Measurements from ENCODE around the gene AZI2.

The AZI2 gene, protein sequence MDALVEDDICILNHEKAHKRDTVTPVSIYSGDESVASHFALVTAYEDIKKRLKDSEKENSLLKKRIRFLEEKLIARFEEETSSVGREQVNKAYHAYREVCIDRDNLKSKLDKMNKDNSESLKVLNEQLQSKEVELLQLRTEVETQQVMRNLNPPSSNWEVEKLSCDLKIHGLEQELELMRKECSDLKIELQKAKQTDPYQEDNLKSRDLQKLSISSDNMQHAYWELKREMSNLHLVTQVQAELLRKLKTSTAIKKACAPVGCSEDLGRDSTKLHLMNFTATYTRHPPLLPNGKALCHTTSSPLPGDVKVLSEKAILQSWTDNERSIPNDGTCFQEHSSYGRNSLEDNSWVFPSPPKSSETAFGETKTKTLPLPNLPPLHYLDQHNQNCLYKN

DNA sequence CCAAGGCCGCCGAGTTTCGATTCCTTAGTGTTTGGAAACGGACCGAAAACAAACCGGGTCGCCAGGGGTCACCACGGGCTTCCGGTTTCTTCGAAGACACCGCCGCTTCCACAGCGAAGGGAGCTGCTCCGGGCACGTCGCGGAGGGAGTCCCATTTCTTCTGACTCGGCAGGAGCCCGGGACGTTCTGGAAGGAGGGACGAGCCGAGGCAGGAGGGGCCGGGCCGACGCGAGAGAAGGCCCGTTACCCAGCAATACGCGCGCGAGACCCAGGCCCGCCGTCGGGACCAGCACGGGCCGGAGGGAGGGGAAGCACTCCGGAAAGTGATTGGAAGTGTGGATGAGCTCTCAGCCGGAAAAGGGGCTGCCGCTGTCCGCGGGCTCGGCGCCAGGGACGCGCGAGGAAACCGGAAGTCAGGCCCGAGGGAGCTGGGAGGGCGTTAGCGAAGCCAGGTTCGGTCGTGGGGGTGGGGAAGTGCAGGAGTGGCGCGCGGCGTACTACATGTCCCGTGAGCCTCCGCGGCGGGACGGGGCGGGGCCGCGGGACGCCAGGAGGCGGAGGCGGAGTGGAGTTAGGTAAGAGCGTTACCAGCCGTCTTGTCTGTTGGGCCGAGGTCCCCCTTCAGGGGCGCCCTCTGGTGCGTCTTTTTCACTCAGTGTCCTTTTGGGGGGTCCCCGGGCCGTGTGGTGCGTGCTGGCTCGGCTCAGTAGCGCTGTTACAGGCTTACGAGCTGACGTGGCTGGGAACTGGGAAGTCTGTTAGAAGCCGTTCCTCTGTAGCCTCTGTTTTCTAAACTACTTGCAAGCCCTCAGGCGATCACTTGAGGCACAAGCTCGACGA is at the start of gene AZI2, which contains the start of gene ZCWPW2:
Gene AZI2 (minus strand): TSS at position 196 of the 840 bp plus-strand sequence. CDS start 8,207 bp downstream, outside the sequence.
Gene ZCWPW2 (plus strand): TSS at position 93 of the 840 bp plus-strand sequence. CDS start 64,348 bp downstream, outside the sequence.
- peak; percentile 91 for DNase-seq

DNA sequence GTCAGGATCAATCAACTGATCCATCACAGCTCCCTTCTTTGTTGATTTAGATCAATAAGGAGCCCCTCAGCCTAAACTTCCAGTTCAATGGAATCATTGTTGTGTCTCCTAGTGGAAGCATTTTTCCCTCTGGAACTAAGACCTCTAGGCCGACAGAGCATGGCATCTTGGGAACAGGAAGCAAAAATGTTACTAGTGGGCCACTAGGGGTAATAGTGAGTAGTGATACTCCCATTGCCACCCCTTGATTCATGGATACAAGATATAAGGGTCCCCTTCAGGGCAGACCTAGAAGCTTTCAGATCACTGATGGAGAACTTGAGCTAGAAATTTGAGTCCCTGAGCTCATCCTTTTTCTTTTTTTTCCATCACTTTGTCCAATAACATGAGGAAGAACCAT is 40.4 kb upstream of the AZI2 start:
- no peak for DNase-seq

DNA sequence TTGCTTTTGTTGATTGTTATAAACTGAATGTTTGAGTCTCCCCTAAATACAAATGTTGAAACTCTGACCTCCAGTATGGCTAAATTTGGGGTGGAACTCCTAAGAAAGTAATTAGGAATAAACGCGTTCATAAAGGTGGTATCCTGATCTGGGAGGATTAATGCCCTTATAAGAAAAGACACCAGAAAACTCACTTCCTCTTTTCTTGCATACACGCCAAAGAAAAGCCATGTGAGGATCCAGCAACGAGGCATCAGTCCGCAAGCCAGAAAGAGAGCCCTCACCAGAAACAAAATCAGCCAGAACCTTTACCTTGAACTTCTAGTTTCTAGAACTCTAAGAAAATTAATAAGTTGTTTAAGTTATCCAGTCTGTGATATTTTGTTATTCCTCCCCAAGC is 37.4 kb upstream of the AZI2 start:
- DNase-seq: no peak

DNA sequence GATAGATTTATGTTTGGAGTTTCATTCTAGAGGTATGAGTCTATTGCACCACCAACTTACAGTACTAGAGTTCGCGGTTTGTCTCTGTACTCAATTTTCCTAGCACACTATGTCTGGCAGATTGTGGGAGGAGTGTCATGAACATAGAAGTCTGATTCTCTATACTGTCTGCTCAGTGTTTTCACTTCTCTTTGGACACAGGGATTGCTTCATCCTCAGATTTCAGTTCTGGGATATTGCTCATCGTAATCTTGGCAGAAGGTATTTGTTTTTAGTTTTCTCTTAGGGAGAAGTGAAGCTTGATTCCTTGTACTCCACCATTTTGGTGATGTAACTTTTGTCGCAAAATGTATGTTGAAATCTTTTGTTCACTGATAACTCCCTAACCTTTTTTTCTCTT is 27.8 kb upstream of the AZI2 start:
- DNase-seq: no peak

DNA sequence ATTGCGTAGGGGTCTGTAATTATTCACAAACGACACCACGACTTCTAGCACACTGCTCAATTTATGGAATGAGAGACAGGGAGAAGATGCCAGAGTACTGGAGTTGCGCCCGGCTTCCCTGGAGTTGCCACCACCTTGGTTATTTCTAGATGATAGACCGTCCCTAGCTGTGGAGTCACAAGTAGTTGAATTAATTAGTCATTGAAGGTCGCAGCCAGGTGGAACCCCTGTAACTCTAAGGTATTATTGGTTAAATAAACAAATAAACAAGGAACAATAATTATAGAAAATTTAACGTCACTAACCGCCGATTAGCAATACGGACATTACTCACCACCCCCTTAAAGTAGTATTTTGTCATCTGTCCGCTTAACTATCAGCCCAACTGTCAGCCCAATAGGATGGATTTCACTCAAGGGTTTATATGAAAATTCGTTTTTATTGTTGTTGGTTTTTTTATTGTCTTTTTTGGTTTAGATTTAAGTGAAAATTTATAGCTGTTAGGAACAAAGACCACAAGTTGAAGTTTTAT is 911 bp upstream of the AZI2 start:
- DNase-seq: no peak

DNA sequence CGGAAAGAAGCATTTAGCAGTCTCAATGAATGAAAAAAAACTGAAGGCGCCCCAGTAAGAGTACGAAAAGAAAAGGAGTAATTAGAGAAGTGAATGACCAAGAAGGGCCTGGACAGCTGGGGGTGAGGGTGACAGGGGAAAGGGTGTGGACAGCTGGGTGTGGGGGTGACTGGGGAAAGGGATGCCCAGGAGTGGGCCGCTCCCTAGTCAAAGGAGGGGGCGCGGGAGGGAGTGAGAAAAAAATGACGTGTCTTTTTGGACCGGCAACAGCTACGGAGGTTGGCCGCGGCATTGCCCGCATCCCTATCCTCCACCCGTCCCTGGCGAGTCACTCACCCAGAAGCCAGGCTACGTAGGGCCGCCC is 377 bp downstream of the AZI2 start:
- no peak for DNase-seq

DNA sequence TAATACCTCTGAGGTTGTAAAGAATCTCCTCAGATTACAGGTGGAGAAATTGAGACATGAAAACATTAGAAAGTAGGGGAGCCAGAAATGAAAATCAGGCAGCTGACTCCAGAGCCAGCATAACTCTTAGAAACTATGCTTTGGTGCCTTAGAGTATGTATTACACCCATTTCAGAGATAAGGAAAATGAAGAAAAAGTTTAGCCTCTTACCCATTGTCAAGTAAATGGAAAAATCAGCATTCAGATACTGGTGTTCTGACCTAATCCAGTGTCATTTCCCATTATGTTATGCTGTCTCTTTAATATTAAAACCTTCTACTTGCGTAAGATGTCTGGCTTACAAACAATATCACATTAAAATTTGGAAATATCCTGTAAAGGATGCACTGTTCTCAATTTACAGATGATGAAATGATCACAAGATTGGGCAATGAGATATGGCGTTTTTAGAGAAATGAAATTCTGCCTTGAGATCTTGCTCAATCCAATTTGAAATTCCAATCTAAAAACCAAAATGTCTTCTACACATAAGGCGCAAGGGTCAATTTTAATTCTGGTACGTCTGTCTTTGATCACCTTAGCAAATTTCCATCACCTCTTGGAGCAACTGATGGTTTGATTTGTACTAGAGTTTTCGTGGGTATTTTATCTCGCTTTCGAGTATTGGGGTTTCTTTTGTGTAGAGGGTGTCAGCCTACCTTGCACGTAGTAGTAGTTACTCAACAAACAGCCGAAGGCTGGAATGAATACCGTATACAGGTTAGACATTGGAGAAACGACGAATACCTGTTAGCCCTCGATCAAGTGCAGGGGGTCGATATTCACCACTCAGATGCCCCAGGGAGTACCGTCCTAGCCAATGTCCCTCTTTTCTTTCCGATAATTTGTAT is 1.0 kb downstream of the AZI2 start:
- DNase-seq: no peak

DNA sequence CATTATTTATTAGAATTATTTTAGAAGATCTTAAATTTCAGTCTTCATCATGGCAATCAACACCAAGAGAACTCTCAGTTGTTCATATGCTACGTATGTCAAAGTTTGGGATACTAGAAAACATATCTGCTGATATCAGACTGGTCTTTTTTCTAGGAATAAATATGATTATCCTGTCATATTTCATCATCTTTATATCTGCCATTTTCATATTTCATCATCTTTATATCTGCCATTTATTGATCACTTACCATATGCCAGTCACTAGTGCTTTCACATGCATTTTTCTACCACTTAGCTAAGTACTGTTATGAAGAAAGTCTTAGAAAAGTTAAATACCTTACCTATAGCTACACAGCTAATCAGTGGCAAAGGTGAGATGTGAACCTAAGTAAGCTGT is 2.9 kb downstream of the AZI2 start:
- DNase-seq: no peak

DNA sequence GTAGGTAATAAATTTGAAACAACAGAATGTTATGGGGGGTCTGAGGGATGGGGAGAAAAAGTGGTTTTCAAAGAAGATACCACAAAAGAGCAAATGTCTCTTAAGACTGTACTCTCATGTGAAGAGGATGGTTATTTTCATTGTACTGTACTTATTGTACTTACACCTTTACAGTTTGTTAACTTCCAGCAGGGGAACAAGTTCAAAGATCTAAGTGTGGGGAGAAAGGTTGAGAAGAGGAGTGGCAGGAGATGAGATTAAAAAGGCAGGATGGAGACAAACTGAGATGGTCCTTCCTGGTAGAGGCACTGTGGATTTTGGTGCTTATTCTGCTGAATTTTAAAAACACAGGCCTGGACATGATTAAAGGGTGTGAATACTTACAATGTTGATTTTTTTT is 5.5 kb downstream of the AZI2 start:
- no peak for DNase-seq

DNA sequence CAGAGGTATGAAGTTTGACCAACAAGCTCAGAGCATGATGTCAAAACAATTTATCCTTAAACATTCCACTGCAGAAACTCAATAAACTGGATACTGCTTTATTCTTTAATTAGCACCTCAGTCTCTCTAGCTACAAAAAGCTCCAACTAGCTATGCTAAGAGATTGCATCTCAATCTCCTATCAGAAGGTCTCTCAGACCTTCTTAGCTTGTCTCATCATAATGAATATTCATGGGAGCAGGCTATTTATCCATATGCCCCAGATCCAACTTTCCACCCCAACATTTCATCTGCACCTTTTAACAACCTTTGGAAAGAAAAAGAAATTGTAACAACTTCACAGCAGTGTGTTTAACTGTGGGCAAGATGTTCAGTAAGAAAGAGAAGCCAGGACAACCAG is 11.4 kb downstream of the AZI2 start:
- no peak for DNase-seq

DNA sequence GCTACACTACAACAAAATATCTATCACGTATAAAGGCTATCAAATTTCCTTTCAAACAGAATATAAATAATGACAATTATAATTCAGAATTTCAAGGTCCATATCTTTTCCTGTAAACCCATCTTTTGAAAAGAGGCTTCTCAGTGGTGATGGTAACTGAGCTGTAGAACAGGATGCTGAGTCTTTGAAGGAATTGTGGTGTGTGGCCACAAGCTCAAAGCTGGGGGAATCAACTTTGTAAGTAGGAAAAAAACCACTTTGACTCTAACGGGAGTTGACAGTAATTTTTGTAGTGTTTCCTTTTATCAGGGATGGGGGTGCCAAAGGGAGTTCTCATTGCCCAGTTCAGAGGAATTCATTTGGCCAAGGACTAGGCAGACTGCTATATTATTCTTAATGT is 13.4 kb downstream of the AZI2 start:
- no peak for DNase-seq

DNA sequence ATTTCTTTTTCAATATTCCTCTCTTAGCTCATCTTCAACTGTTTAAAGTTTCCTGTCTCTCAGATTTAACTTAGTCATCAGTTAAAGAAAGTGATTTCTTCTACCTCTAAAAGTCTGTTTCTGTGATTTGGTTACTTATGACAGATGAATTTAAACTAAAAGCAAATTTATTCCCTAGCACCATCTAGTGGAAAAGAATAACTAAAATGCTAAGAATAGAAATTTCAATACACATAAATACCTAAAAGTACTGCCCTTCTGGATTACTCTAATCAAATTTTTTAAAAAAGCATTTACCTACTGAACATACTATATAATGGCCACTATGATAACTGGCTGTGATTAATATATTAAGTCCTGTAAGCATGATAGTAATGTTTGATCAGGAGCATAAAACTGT is 14.1 kb downstream of the AZI2 start:
- DNase-seq: no peak

DNA sequence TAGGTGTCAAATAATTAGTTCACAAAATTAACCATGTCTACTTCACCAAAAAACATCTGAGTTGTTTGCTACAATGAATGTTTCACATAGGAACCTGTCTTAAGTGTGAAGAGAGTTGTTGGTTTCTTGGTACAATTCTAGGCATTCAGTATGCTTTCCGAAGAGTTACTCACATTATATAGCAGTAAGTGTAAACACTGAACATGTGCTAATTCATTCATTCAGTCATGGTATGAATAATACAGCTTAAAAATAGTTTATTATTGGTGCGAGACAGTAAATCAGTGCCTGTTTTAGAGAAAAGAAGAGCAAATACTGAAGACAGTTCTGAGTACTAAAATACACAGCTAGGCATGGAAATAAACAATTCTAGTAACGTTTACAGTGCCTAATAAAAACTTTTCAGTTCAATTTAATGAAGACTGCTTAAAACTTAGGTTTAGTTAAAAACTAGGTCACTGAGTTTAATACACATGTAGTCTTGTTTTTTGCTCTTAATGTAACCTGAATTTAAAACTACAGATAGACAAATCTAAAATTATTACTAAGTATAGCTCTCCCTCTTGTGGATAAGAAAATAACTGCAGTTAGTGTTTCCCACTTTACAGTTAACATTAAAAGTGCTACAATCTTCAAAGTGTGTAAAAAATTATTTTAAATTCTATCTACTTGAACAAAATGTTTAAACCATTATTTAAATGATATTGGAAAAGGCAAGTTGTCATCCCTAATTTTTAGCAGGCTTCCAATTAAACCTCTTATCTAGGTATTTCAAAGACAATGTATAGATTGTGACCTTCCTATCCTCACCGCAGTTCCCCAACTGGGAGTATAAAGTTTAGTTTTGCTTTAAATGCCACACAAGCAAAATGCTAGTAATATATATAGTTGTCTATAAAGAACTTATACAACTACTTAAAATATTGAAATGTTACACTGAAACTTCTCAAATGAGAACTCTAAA is 20.2 kb downstream of the AZI2 start:
- no peak for DNase-seq

DNA sequence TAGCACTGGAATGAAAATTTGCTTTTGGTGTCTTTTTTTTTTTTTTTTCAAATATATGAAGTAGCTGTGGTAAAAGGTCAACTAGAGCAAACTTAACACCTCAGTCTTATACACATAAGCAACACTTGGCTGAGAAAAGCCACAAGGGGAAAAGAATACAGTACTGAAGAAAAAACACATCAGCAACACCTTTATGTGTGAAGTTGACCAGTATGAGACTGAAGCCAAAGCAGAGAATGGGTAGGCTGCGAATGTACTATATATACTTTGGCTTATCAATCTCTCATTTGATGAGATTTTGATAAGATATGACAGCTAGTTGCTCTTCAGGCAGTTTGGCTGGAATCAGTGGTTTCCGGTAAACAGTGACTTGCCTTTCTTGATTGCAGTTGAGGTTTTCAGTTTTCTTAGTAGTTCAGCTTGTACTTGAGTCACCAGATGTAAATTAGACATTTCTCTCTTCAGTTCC is 22.1 kb downstream of the AZI2 start:
- DNase-seq: peak; percentile 8 to 25

DNA sequence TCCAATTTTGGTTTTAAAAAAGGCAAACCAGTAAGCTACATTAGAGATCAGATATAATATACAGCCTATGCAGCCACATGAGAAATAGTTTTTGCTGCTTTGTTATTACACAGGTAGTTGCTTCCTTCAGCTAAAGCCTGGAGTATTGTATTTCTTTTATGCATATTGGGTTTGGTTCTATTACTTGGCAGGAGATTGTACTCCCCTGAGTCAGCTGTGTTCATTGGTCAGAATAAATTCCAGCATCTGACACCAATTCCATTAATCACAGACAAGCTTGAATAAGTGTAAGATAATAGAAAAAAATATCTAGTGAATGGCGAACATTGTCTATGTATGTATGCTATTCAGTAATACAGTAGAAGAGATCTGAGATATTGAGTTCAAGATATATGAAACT is 26.2 kb downstream of the AZI2 start:
- DNase-seq: no peak

DNA sequence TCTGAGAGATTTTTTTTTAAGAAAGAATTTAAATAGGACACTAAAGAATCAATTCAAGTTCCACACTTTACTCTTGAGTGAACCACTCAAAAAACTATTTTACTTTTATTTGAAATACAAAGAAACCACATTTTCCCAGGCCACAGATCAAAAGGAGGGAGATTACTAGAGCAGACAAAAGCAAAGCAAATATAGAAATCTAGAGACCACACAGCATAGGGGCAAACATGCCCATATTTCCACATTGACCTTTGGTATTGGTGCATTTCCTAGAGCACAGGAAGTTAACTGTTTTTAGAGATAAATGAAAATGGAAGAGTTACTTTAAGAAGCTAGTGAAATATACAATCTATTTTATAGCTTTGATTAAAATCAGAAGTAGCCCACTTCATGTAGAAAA is 27.6 kb downstream of the AZI2 start:
- DNase-seq: no peak

DNA sequence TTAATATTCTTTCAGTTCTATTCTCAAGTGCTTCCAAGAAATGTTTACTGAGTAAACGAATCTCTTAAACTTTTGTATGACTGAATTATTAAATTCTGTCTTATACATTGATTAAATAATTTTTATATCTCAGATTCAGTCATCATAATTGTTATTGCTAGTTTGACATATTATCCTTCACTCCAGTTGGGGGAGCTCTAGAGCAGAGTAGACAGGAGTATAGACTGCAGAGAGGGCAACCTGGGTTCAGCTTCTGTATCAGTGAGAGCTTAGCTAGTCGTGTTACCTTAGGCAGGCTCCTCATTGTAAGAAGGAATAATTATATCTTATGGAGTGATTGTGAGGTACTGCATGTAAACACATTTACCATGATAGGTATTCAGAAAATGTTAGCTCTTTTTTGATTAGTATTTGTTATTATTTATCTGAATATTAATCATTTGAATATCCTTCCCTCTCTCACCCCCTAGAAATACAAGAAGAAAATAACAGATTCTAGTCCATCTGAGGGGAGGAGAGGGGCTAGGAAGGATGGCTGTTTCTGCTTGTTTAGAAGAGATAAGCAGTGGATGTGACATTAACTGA is 31.1 kb downstream of the AZI2 start:
- DNase-seq: peak; percentile 20 to 38

DNA sequence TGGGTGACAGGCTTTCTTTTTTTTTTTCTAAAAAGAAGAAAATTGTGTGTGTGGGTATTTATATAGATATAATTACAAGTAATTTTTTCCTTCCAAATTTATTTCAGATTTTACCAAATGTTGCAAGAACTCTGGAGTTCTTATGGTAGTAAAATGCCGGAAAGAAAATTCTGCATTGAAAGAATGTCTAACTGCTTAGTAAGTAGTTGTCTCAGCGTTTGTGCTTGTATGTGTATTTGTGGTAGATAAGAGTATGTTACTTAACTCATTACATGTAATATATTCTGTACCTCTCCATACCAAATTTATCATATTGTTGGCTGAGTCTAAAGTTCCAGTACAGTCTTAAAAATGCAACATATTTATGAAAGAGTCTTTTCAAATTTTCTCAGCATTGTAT is 32.4 kb downstream of the AZI2 start:
- DNase-seq: no peak

DNA sequence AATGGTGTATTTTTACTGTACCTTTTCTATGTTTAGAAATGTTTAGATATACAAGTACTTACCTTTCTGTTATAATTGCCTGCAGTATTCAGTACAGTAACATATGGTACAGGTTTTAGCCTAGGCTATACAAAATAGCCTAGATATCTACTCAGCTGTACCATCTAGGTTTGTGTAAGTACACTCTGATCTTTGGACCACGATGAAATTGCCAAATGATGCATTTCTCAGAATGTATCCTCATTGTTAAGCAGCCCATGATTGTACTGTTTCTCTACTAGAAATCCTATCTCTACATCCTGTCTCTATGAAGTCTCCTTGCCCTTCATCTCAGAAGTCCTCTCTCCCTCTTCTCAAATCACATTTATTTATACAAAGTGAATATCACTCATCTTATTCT is 32.9 kb downstream of the AZI2 start:
- DNase-seq: no peak

DNA sequence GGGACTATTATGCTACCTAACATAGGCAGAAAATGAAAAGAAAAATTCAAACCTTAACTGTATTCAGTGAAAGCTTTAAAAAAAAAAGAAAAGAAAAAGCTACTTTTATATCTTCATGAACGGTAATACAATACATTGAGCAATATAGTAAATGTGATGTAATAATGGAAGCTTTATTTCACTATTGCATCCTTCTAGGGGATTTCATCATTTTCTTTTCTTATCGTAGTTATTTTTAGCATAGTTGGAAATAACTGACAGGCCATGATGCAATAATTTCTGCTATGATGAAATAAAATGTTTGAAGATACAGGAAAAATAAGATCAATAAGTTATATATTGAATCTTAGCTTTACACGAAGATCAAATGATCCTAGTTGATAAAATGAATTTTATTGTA is 40.4 kb downstream of the AZI2 start:
- no peak for DNase-seq

DNA sequence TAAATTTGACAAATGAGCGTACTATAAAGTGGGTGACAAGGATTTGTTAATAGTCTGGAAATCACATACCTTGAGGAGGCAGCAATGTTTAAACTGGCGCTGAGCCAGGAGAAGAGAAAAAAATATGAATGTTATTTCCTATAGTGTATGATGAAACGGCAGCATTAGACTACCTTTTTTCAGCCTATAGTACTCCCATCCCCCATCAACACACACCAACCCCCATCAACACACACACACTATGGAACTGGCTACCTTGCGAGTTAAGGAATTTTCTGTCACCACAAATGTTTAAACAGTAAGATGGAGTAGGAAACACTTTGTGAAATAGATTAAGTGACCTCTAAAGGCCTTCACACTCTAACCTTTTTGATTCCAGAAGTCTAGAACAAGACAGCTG is 46.9 kb downstream of the AZI2 start:
- no peak for DNase-seq

Data from activated CD4-positive, alpha-beta T cell treated with anti-CD3 and anti-CD28 coated beads for 4 hours (primary cell).